Testis (tissue), 2 donors: ENCODE measurements around the gene ARF3.

Experiments
- POLR2A ChIP-seq: fragments of 450-650 bp; IDR thresholded peaks from one replicate; pipeline ENCODE4 v1.6.1; 2017; ENCODE audit warnings: antibody characterized with exemption, mild to moderate bottlenecking, moderate library complexity
- TF ChIP-seq, protein P1 (sequence below), 3 experiments: fragments of 450-650 bp in 2 of 3; fragments of 200-600 bp in 1 of 3; sonication (generic) in 1 of 3; IDR thresholded peaks; one replicate each; pipeline ENCODE4 v1.5.1; 2016 to 2019; ENCODE audit warnings: antibody characterized with exemption in 3 of 3, mild to moderate bottlenecking in 2 of 3, moderate library complexity in 1 of 3

DNA sequence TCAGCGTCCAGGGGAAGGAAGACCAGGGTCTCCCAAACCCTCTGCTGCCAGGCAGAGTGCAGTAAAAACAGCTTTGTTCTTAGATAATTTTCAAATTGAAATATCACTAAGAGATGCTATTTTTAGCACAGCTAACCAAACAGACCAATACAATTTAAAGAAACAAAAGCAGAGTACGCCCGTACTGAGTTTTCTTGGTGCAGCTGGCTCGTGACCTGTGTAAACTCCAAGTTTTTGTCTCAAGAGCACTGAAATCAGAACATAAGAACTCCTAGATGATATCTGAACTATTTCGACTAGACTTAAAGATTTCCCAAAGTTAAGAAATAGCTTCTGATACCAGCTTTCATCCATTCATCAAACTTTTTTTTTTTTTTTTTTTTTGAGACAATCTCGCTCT is 10.3 kb downstream of the ARF3 start:
- no peak for TF ChIP-seq POLR2A
- TF ChIP-seq, protein P1, sequence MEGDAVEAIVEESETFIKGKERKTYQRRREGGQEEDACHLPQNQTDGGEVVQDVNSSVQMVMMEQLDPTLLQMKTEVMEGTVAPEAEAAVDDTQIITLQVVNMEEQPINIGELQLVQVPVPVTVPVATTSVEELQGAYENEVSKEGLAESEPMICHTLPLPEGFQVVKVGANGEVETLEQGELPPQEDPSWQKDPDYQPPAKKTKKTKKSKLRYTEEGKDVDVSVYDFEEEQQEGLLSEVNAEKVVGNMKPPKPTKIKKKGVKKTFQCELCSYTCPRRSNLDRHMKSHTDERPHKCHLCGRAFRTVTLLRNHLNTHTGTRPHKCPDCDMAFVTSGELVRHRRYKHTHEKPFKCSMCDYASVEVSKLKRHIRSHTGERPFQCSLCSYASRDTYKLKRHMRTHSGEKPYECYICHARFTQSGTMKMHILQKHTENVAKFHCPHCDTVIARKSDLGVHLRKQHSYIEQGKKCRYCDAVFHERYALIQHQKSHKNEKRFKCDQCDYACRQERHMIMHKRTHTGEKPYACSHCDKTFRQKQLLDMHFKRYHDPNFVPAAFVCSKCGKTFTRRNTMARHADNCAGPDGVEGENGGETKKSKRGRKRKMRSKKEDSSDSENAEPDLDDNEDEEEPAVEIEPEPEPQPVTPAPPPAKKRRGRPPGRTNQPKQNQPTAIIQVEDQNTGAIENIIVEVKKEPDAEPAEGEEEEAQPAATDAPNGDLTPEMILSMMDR (IDR thresholded peaks at IDR 0.05), result no peak
